K562 treated with DMSO at 1 percent for 4 hours (cell line): ENCODE data around the gene NAA35. TPM values are rescaled to one million over a fixed set of nuclear protein-coding genes. Genes with fewer than 3 reads are reported as not detected.

Experiments used
- total RNA-seq: library from RNA; unstranded; fragments of 300-600 nt; gene quantifications from 2 replicates; pipeline ENCODE4 v1.2.3, GENCODE V29; 2022; ENCODE audit not compliant: insufficient read depth

The NAA35 gene
- total RNA-seq, result 6.8 and 10.0 TPM in 2 replicates

GRCh38 chr9:85940832-85941621 lies at the start of gene NAA35:
Gene NAA35 (plus strand): TSS chr9:85941146. CDS start chr9:85942160, 1,014 bp downstream.

Other genes starting within 250 kb of the NAA35 start
- 2.3 and 2.9 TPM in 2 replicates for gene AGTPBP1, start 199.2 kb upstream of the NAA35 start, total RNA-seq
- gene GOLM1, start 158.4 kb downstream of the NAA35 start, total RNA-seq, result 1.1 and 1.8 TPM in 2 replicates